OCI-LY1 (cell line): ENCODE measurements around the gene YBX2.
"Not testable (repeated sequence)": the region's sequence is repeated elsewhere in the genome, so short reads cannot be mapped to it uniquely, and the experiment has no call there.

Experiments
- CTCF ChIP-seq: fragments of 200-600 bp; sonication (generic), shearing (Covaris generic); IDR thresholded peaks from 2 replicates; pipeline ENCODE4 v1.5.1; 2017; ENCODE audit warnings: mild to moderate bottlenecking, antibody characterized with exemption, low read length, moderate library complexity, mixed read lengths
- EZH2 ChIP-seq: fragments of 200-600 bp; sonication (generic), shearing (Covaris generic); IDR thresholded peaks from 2 replicates; pipeline ENCODE4 v1.8.0; 2017; ENCODE audit warnings: borderline replicate concordance, mixed run types, mild to moderate bottlenecking, antibody characterized with exemption, low read length, moderate library complexity, mixed read lengths

DNA sequence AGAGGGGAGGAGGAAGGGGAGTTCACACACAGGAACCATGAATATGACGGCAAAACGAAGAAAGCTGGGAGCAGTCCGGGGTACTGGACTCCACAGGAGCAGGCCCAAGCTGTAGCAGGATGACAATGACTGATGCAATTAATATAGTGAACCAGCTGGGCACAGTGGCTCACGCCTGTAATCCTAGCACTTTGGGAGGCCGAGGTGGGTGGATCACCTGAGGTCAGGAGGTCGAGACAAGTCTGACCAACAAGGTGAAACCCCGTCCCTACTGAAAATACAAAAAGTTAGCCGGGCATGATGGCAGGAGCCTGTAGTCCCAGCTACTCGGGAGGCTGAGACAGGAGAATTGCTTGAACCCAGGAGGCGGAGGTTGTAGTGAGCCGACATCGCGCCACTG is 41.3 kb upstream of the YBX2 start:
- TF ChIP-seq EZH2, CTCF: not testable (repeated sequence)
